ENCODE data around the gene DNAJC2.

DNAJC2 gene

GRCh38 chr7:103338864-103339263 lies 5.7 kb downstream of the DNAJC2 start:
- Histone ChIP-seq H3K36me3 (replicated peaks) (peaks cover 53% of the 10 kb centered on the region), H3K4me3 (ENCODE audit: low read depth, low read length) (no peak overlapping the region), H3K27ac (no peak overlapping the region), H3K27me3 (replicated peaks) (no peaks in the 10 kb centered on the region)
- no peak for TF ChIP-seq CTCF (IDR thresholded peaks at IDR 0.05; ENCODE audit: low read depth, low read length, missing control alignments)
- no peak for DNase-seq
- in situ Hi-C loops (cut with HindIII; ENCODE audit: low pct_ligation_motif_present, low sequenced_read_pairs), result no loop called here

GRCh38 chr7:103336761-103337160 lies 7.8 kb downstream of the DNAJC2 start:
- peaks cover 60% of the 10 kb centered on the region for H3K36me3 ChIP-seq (replicated peaks)
- no peaks in the 10 kb centered on the region for H3K27me3 ChIP-seq (replicated peaks)
- no peak for TF ChIP-seq CTCF (IDR thresholded peaks at IDR 0.05; ENCODE audit: low read depth, low read length, missing control alignments)
- no peak overlapping the region for H3K4me3 ChIP-seq (ENCODE audit: low read depth, low read length)
- in situ Hi-C loops (cut with HindIII; ENCODE audit: low pct_ligation_motif_present, low sequenced_read_pairs), result no loop called here
- DNase-seq, result no peak
- no peak overlapping the region for H3K27ac ChIP-seq

- no peak for DNase-seq
- TF ChIP-seq CTCF (IDR thresholded peaks at IDR 0.05; ENCODE audit: low read depth, low read length, missing control alignments), result no peak
- Histone ChIP-seq H3K27ac (no peak overlapping the region), H3K27me3 (replicated peaks) (no peaks in the 10 kb centered on the region), H3K4me3 (ENCODE audit: low read depth, low read length) (no peak overlapping the region), H3K36me3 (replicated peaks) (peaks cover 55% of the 10 kb centered on the region)
- in situ Hi-C loops (cut with HindIII; ENCODE audit: low pct_ligation_motif_present, low sequenced_read_pairs), result no loop called here
Measured at GRCh38 chr7:103325744-103326143, 18.8 kb downstream of the DNAJC2 start.

GRCh38 chr7:103317009-103317408 lies 27.6 kb downstream of the DNAJC2 start:
- Histone ChIP-seq H3K36me3 (replicated peaks) (peaks cover 87% of the 10 kb centered on the region), H3K27ac (no peak overlapping the region), H3K27me3 (replicated peaks) (no peaks in the 10 kb centered on the region), H3K4me3 (ENCODE audit: low read depth, low read length) (no peak overlapping the region)
- DNase-seq, result no peak
- in situ Hi-C loops (cut with HindIII; ENCODE audit: low pct_ligation_motif_present, low sequenced_read_pairs), result no loop called here
- no peak for TF ChIP-seq CTCF (IDR thresholded peaks at IDR 0.05; ENCODE audit: low read depth, low read length, missing control alignments)

- Histone ChIP-seq H3K27ac (no peak overlapping the region), H3K36me3 (replicated peaks) (peaks cover 88% of the 10 kb centered on the region), H3K27me3 (replicated peaks) (no peaks in the 10 kb centered on the region), H3K4me3 (ENCODE audit: low read depth, low read length) (no peak overlapping the region)
- in situ Hi-C loops (cut with HindIII; ENCODE audit: low pct_ligation_motif_present, low sequenced_read_pairs), result no loop called here
- no peak for TF ChIP-seq CTCF (IDR thresholded peaks at IDR 0.05; ENCODE audit: low read depth, low read length, missing control alignments)
- no peak for DNase-seq
Measured at GRCh38 chr7:103316380-103316941, 28.1 kb downstream of the DNAJC2 start.

GRCh38 chr7:103314852-103315251 lies 29.7 kb downstream of the DNAJC2 start:
- TF ChIP-seq CTCF (IDR thresholded peaks at IDR 0.05; ENCODE audit: low read depth, low read length, missing control alignments), result no peak
- no peak overlapping the region for H3K27ac ChIP-seq
- no peak for DNase-seq
- no peak overlapping the region for H3K4me3 ChIP-seq (ENCODE audit: low read depth, low read length)
- in situ Hi-C loops (cut with HindIII; ENCODE audit: low pct_ligation_motif_present, low sequenced_read_pairs), result no loop called here
- peaks cover 82% of the 10 kb centered on the region for H3K36me3 ChIP-seq (replicated peaks)
- H3K27me3 ChIP-seq (replicated peaks), result no peaks in the 10 kb centered on the region

Data from brain microvascular endothelial cell (primary cell).